HG03095 (cell line): ENCODE measurements around the gene ZBTB16.

Experiments used
- ATAC-seq: cut with Tn5 transposase; IDR thresholded peaks from one replicate; pipeline ENCODE4 v1.9.1; 2021; ENCODE audit warnings: moderate library complexity; ENCODE audit not compliant: unreplicated experiment

The ZBTB16 gene

GRCh38 chr11:114180301-114181055, 121.0 kb downstream of the ZBTB16 start:
- ATAC-seq, result no peak

- ATAC-seq, result no peak
Measured at GRCh38 chr11:114181195-114181594, 121.7 kb downstream of the ZBTB16 start.

- ATAC-seq, result no peak
Measured at GRCh38 chr11:114181752-114182151, 122.2 kb downstream of the ZBTB16 start.

GRCh38 chr11:114182471-114183043, 123.0 kb downstream of the ZBTB16 start:
- no peak for ATAC-seq

- no peak for ATAC-seq
Measured at GRCh38 chr11:114183044-114183511, 123.6 kb downstream of the ZBTB16 start.

GRCh38 chr11:114185436-114185835, 125.9 kb downstream of the ZBTB16 start:
- no peak for ATAC-seq

GRCh38 chr11:114187173-114187572, 127.7 kb downstream of the ZBTB16 start:
- no peak for ATAC-seq

GRCh38 chr11:114188851-114189570, 129.5 kb downstream of the ZBTB16 start:
- no peak for ATAC-seq

GRCh38 chr11:114190630-114191029, 131.1 kb downstream of the ZBTB16 start:
- no peak for ATAC-seq

- no peak for ATAC-seq
Measured at GRCh38 chr11:114191893-114192292, 132.4 kb downstream of the ZBTB16 start.

GRCh38 chr11:114192841-114193389, 133.4 kb downstream of the ZBTB16 start:
- ATAC-seq, result no peak

GRCh38 chr11:114193730-114194679, 134.5 kb downstream of the ZBTB16 start:
- no peak for ATAC-seq

GRCh38 chr11:114194702-114195101, 135.2 kb downstream of the ZBTB16 start:
- no peak for ATAC-seq

GRCh38 chr11:114195151-114195550, 135.6 kb downstream of the ZBTB16 start:
- ATAC-seq, result no peak

GRCh38 chr11:114195981-114196731, 136.6 kb downstream of the ZBTB16 start:
- no peak for ATAC-seq

- no peak for ATAC-seq
Measured at GRCh38 chr11:114196997-114197703, 137.6 kb downstream of the ZBTB16 start.

GRCh38 chr11:114197799-114198500, 138.4 kb downstream of the ZBTB16 start:
- no peak for ATAC-seq

GRCh38 chr11:114199051-114199450, 139.5 kb downstream of the ZBTB16 start:
- ATAC-seq, result no peak
